Measurements from ENCODE around the gene PNPLA7. TPM values are rescaled to one million over a fixed set of nuclear protein-coding genes. Genes with fewer than 3 reads are reported as not detected.

PNPLA7 gene
- total and polyA plus RNA-seq, 10 of the 15 experiments (the other 5 are each of a cell fraction or from before 2014, with no cell fraction given), result 0.04 to 0.85 (median 0.19) TPM; not detected in 1

DNA sequence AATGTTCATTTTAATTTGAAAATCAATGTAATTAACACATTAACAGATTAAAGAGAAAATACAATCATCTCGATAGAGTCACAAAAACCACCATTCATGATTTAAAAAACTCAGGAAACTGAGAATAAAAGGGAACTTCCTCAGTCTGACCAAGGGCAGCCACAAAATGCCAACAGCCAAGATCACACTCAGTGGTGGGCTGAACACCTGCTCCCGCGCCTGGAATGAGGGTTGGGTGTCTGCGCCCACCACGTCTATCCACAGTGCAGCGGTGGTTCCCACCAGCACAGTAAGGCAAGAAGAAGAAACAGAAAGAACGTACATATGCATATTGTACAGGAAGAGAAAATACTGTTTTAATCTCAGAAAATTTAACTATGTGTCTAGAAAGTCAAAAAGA is 79.4 kb downstream of the PNPLA7 start (continued):
- TF ChIP-seq, protein P1, sequence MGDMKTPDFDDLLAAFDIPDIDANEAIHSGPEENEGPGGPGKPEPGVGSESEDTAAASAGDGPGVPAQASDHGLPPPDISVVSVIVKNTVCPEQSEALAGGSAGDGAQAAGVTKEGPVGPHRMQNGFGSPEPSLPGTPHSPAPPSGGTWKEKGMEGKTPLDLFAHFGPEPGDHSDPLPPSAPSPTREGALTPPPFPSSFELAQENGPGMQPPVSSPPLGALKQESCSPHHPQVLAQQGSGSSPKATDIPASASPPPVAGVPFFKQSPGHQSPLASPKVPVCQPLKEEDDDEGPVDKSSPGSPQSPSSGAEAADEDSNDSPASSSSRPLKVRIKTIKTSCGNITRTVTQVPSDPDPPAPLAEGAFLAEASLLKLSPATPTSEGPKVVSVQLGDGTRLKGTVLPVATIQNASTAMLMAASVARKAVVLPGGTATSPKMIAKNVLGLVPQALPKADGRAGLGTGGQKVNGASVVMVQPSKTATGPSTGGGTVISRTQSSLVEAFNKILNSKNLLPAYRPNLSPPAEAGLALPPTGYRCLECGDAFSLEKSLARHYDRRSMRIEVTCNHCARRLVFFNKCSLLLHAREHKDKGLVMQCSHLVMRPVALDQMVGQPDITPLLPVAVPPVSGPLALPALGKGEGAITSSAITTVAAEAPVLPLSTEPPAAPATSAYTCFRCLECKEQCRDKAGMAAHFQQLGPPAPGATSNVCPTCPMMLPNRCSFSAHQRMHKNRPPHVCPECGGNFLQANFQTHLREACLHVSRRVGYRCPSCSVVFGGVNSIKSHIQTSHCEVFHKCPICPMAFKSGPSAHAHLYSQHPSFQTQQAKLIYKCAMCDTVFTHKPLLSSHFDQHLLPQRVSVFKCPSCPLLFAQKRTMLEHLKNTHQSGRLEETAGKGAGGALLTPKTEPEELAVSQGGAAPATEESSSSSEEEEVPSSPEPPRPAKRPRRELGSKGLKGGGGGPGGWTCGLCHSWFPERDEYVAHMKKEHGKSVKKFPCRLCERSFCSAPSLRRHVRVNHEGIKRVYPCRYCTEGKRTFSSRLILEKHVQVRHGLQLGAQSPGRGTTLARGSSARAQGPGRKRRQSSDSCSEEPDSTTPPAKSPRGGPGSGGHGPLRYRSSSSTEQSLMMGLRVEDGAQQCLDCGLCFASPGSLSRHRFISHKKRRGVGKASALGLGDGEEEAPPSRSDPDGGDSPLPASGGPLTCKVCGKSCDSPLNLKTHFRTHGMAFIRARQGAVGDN (IDR thresholded peaks at IDR 0.05), result no peak

DNA sequence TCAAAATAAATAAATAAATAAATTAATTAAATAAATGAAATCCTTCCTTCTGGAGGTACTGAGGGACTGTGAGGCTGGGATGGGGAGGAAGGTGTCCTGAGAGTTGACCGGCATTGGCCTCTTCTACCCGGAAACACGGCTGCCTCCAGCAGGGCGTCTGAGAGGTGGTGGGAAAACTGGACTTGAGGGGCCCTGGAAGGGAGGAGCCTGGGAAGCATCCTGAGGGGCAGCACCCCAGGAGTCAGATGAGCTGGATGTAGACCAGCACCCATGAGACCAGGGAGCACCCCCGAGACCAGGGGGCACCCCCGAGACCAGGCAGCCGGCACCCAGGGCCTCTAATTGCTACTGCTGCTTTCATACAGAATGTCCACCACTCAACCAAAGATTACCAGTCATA is 82.3 kb downstream of the PNPLA7 start:
- Histone ChIP-seq H3K27me3 (replicated peaks in 1 of 2; ENCODE audit: control insufficient read depth in 2 of 2, insufficient read depth in 2 of 2, low read length in 1 of 2) (no peaks in the 10 kb centered on the region; a peak in 1 of 4 replicates), H3K79me2 (ENCODE audit: control insufficient read depth, insufficient read depth, low read length) (no peaks in the 10 kb centered on the region), H3K4me3 (no peak overlapping the region), H3K9ac (ENCODE audit: control insufficient read depth, insufficient read depth, low read length) (no peak overlapping the region), H3K9me3 (replicated peaks; ENCODE audit: control insufficient read depth, insufficient read depth, low read length) (no peaks in the 10 kb centered on the region; the same call in 2 of the 3 replicates), H4K20me1 (ENCODE audit: control insufficient read depth, insufficient read depth) (no peaks in the 10 kb centered on the region), H3K36me3 (ENCODE audit: control insufficient read depth in 2 of 2, insufficient read depth in 2 of 2, low read length in 1 of 2) (no peaks in the 10 kb centered on the region), H2AFZ (ENCODE audit: control insufficient read depth, low read depth, low read length) (no peak overlapping the region), H3K4me2 (ENCODE audit: control insufficient read depth, insufficient read depth) (no peak overlapping the region), H3K27ac (ENCODE audit: control insufficient read depth, insufficient read depth) (no peak overlapping the region), H3K4me1 (ENCODE audit: control insufficient read depth, insufficient read depth, low read length) (no peaks in the 10 kb centered on the region)
- in situ Hi-C loops (cut with MboI) (no loop called here), intact Hi-C loops (cut with micrococcal nuclease; ENCODE audit: unreplicated experiment) (loop anchor here (10.0 kb wide), 1 partner anchor 57 kb away; no protein-coding TSS in a partner anchor)
- FAIRE-seq (no peak), ATAC-seq (no peak), DNase-seq (ENCODE audit: low read depth, low spot score) (no peak)
- CTCF ChIA-PET, result no interaction called here
- POLR2A ChIA-PET, result no interaction called here
- BruUV-seq (replicated peaks), result no TSS peak
- SMC1A ChIA-PET (ENCODE audit: uncharacterized antibody, unreplicated experiment), result no interaction called here
- RAD21 ChIA-PET (ENCODE audit: unreplicated experiment), result no interaction called here
- 82% methylated on average over 7 of the region's 7 CpGs for WGBS (ENCODE audit: insufficient coverage, insufficient replicate concordance, low lambda C conversion rate, missing lambda C conversion rate)
- no peak for TF ChIP-seq SIX5 (IDR thresholded peaks at IDR 0.05; ENCODE audit: low read depth, low read length, severe bottlenecking)
- no peak for TF ChIP-seq NR2C2 (IDR thresholded peaks at IDR 0.05; ENCODE audit: borderline replicate concordance, control insufficient read depth, insufficient read length, low read depth)
- TF ChIP-seq ESRRA (IDR thresholded peaks at IDR 0.05; ENCODE audit: low read length), result no peak
- no peak for TF ChIP-seq ZNF622 (IDR thresholded peaks at IDR 0.05)
- no peak for TF ChIP-seq NR2C1 (IDR thresholded peaks at IDR 0.05)
- TF ChIP-seq RELA (IDR thresholded peaks at IDR 0.05; ENCODE audit: borderline replicate concordance, partially characterized antibody), result no peak
- TF ChIP-seq, protein P2, sequence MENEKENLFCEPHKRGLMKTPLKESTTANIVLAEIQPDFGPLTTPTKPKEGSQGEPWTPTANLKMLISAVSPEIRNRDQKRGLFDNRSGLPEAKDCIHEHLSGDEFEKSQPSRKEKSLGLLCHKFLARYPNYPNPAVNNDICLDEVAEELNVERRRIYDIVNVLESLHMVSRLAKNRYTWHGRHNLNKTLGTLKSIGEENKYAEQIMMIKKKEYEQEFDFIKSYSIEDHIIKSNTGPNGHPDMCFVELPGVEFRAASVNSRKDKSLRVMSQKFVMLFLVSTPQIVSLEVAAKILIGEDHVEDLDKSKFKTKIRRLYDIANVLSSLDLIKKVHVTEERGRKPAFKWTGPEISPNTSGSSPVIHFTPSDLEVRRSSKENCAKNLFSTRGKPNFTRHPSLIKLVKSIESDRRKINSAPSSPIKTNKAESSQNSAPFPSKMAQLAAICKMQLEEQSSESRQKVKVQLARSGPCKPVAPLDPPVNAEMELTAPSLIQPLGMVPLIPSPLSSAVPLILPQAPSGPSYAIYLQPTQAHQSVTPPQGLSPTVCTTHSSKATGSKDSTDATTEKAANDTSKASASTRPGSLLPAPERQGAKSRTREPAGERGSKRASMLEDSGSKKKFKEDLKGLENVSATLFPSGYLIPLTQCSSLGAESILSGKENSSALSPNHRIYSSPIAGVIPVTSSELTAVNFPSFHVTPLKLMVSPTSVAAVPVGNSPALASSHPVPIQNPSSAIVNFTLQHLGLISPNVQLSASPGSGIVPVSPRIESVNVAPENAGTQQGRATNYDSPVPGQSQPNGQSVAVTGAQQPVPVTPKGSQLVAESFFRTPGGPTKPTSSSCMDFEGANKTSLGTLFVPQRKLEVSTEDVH (IDR thresholded peaks at IDR 0.05; ENCODE audit: low read depth, partially characterized antibody), result no peak
- no peak for TF ChIP-seq YBX1 (IDR thresholded peaks at IDR 0.05)
- no peak for TF ChIP-seq LARP7 (IDR thresholded peaks at IDR 0.05)
- no peak for TF ChIP-seq SP1 (IDR thresholded peaks at IDR 0.05; ENCODE audit: low read depth, low read length)
- TF ChIP-seq, protein P3, sequence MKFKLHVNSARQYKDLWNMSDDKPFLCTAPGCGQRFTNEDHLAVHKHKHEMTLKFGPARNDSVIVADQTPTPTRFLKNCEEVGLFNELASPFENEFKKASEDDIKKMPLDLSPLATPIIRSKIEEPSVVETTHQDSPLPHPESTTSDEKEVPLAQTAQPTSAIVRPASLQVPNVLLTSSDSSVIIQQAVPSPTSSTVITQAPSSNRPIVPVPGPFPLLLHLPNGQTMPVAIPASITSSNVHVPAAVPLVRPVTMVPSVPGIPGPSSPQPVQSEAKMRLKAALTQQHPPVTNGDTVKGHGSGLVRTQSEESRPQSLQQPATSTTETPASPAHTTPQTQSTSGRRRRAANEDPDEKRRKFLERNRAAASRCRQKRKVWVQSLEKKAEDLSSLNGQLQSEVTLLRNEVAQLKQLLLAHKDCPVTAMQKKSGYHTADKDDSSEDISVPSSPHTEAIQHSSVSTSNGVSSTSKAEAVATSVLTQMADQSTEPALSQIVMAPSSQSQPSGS (IDR thresholded peaks at IDR 0.05; ENCODE audit: low read length), result no peak

Data from GM12878 (cell line).